HUDEP-2 (cell line): ENCODE data around the gene RNF41.

Source experiments
- DNase-seq, 76 experiments: peaks; one replicate each; lab custom pipeline; 2025; ENCODE audit not compliant: unreplicated experiment in 76 of 76; lab: John Stamatoyannopoulos, UW

Gene RNF41

GRCh38 chr12:56247923-56248322 is 26.2 kb upstream of the RNF41 start:
- DNase-seq, result no peak

DNA sequence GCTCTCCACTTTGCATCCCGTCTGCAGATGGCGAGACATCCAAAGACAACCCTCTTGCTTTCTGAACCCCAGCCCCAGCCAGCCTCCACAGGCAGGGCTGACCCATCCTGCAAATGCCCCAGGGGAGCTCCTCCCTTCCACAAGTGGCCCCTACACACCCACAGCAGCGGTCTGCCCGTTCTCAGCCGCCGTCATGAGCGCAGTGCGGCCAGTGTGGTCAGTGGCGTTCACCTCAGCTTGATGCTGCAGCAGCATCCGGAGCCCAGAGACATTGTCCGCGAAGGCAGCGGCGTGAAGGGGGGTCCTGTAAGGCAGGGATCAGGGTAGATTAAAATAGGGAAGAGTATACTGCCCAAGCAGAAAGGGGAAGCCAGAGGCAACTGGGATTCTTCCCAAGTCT is 22.8 kb upstream of the RNF41 start:
- no peak for DNase-seq

- DNase-seq, result peak in 75 of 76 experiments; percentile 49 to 93 (median 81)
Observed at GRCh38 chr12:56243731-56244181, 22.0 kb upstream of the RNF41 start.

GRCh38 chr12:56242986-56243385 is 21.3 kb upstream of the RNF41 start:
- DNase-seq, result peak in 1 of 76 experiments; percentile 17

DNA sequence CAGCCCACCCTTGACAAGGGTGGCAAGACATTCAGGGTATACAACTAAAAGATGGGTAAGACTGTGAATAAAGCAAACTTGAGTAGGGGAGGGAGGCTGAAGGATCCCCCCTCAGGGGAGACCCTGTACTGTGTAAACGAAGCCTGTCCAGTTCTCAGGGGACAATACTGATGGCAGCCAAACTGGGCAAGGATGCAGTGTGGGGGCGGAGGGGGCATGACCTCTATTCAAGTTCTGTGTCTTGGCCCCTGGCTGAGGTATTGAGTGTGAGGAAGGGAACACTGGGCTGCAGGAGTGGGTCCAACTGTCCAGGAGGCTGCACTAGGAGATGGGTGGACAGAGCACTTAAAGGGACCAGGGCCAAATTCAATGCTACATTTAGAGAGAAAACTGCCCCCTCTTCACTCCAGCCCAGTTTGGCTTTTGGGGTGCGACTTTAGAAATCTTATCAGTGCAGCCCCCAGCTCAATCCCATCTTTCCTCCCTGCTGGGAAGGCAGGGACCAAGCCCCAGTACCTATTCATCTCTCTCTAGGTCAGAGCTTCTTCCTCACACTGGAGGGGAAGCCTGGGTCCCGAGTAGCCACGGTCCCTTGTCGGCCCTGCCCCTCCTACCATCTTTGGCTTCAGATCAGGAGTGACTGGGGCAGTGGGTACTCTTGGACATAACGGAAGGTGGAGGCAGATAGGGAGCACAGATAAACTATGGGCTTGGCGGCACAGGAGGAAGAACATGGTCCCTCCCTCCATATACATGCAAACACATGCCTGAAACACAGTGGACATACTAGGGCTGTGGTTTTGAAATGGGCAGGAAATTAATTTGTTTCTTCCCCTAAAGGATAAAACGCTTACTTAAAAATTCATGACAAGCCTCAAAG is 19.9 kb upstream of the RNF41 start:
- peak in 35 of 76 experiments; percentile 2 to 57 (median 30) for DNase-seq

- DNase-seq, result no peak
Observed at GRCh38 chr12:56237552-56237951, 15.8 kb upstream of the RNF41 start.

DNA sequence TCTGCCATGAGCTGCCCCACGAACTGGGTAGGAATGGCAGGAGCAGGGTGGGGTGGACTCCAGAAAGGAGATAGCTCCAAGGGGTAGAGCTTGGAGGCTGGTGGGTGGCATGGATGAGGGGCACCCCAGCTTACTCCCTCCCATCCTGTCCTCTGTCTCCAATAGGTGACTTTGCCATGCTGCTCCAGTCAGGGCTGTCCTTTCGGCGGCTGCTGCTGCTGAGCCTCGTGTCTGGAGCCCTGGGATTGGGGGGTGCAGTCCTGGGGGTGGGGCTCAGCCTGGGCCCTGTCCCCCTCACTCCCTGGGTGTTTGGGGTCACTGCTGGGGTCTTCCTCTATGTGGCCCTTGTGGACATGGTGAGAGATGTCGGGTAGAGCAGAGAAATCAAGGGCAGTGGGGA is 15.3 kb upstream of the RNF41 start:
- DNase-seq, result no peak

DNA sequence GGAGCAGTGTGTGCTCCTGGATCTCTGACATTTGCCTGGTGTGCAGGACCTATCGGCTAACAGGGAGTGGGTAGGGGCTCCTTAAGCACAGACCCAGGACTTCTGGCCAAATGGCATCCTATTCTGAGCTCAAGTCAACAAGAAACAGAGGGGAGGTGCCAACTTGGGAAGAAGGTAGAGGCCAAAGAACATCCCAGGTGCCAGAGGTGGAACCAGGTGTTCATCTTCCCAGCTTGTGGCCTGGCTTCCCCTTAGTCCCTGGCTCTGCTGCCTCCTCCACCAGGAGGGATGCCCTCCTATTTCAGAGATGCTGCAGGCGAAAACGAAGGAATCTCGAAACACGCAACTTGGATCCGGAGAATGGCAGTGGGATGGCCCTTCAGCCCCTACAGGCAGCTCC is 14.4 kb upstream of the RNF41 start:
- DNase-seq, result no peak

GRCh38 chr12:56234746-56235436 is 13.2 kb upstream of the RNF41 start:
- no peak for DNase-seq

DNA sequence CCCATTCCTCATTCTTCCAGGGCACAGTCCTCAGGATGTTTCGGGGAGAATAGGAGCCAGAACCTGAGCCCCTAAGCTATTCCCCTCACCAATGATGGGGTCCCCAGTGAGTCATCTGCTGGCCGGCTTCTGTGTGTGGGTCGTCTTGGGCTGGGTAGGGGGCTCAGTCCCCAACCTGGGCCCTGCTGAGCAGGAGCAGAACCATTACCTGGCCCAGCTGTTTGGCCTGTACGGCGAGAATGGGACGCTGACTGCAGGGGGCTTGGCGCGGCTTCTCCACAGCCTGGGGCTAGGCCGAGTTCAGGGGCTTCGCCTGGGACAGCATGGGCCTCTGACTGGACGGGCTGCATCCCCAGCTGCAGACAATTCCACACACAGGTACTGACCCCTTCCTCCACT is 9.5 kb upstream of the RNF41 start:
- no peak for DNase-seq

DNA sequence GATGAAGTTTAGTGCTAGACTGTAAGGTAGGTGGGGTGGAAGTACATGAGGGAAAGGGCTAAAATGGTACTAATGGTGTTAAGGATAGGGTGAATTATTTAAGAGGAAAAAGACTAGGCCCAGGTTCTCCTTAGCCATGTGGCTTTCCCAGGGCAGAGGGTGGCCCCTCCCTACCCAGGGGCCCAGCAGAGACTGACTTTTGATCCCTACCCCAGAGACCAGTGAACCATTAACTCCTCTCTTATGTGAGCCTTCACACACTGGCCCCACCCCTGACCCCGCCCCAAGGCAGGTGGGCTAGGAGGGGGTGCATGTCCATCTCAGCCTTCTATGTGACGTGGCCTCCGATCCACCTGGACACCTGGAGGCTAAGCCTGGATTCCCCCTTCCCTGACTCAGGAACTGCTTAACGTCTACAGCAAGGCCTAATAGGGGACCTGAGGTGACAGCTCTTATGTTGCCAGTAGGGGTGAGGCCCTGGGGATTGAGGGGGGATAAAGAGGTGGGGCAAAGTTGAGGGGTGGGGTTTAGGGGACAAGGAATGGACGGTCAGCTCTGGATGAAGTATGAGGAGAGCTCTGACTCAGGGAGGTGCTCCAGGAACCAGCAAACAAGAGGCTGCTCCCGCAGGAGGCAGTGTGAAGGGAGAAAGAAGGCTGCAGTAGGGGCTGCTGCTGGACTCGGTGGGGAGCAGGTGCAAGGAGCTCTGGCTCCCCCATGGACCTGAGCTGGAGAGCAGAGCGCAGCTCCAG is 8.9 kb upstream of the RNF41 start:
- no peak for DNase-seq

- DNase-seq, result no peak
Observed at GRCh38 chr12:56229916-56230431, 8.3 kb upstream of the RNF41 start, which contains the start of gene SLC39A5. Gene SLC39A5, plus strand, starts transcription at chr12:56230051. Its CDS starts 1,224 bp downstream, at chr12:56231275.

DNA sequence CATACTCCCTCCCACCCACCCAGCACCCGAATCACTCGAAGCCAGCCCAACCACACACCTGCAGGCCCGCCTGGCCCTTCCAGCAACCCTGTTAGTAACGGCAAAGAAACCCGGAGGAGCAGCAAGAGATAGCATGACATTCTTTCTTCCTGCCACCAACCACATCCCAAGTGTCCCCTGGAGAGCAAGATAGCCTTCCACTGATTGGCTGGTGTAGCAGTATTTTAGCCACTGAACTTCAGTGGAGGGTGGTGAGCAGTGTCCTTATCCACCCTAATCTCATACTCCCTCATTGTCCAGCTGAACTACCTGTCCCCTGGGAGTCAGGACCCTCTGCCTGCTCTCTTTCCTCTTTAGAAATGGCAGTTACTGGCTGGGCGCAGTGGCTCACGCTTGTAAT is 7.4 kb upstream of the RNF41 start:
- no peak for DNase-seq

GRCh38 chr12:56224954-56225353 is 3.2 kb upstream of the RNF41 start:
- DNase-seq, result no peak

GRCh38 chr12:56224102-56224701 is 2.5 kb upstream of the RNF41 start, which contains the start of gene NABP2:
Gene NABP2, plus strand, starts transcription at chr12:56224342. Its CDS starts 515 bp downstream, at chr12:56224857.
- peak in 75 of 76 experiments; percentile 35 to 97 (median 94) for DNase-seq

DNA sequence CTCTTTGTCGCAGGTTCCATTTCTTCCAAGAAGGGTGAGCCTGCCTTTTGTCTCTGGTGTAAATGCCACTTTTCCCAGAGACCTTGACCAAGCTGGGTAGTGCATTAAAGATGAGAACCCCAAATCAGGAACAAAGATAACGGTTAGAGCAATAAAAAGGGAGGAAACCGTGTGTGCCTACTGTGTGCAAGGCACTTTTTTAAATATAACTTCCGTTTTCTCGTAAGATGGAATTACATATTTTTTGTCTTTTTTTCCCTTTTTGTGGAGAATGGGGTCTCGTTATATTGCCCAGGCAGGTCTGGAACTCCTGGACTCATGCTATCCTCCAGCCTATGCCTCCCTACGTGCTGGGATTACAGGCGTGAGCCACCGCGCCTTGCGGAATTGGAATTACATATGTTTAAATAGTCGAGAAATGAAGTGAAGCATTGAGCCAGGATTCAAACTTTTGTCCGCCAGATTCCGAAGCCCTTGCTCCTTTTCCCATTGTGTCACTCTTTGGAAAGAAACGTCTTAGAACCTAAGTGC is 1.9 kb upstream of the RNF41 start:
- peak in 1 of 76 experiments; percentile 64 for DNase-seq

DNA sequence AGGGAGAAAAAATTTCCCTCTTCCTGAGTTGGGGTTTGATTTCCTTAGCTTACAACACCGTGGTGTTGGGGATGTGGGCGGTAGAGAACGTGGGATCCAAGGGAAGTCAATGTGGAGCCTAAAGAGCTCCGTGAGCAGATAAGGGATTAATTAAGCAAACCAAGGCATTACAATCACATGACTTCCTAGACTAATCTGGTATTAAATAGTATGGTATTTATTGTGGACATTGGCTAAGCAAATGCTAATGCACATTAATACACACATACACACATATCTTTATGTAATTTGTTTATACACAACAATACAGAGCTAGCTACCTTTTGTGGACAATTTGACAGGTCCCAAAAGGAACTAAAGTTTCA is 791 bp upstream of the RNF41 start:
- peak in 3 of 76 experiments; percentile 8 to 45 (median 22) for DNase-seq

DNA sequence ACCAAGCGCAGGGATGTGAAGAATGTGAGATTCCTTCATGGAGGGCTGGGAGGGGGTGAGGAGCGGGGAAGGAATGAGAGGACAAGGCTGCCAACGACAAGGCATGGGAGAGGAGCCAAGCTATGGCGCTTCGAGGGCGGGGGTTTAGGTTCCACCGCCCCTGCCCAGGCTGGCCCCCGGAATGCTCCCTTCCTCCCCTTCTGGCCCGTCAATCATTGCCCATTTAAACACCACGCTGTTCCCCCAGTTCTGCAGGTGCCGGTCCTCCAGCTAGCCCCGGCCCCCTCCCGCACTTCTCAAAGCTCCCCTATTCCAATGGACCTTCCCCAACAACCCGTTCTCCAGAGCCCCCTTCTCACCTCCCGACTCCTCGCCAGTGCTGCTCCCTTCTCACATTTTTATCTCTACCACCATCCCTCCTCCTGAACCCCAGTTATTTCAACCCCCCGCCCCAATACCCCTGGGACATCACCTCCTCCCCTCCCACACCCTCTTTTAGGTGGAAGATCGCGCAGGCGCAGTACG is 428 bp downstream of the RNF41 start:
- DNase-seq, result peak in 9 of 76 experiments; percentile 8 to 42 (median 18)

- peak in 10 of 76 experiments; percentile 8 to 41 (median 18) for DNase-seq
Observed at GRCh38 chr12:56220611-56221231, 1.0 kb downstream of the RNF41 start.
